Suprapubic skin (tissue), 4 donors: ENCODE measurements around the gene RNF138. TPM values are rescaled to one million over a fixed set of nuclear protein-coding genes. Genes with fewer than 3 reads are reported as not detected.

Experiments used
- DNase-seq, 2 donors: peaks; one replicate each; pipeline ENCODE4 v3.0.0-alpha.2; 2019; ENCODE audit warnings: low spot score in 2 of 2
- H3K27ac ChIP-seq: fragments of 200-600 bp; sonication (generic); one replicate; pipeline ENCODE4 v1.5.1; 2019
- H3K27me3 ChIP-seq: fragments of 200-600 bp; sonication (generic); one replicate; pipeline ENCODE4 v1.5.1; 2019
- H3K36me3 ChIP-seq: fragments of 200-600 bp; sonication (generic); one replicate; pipeline ENCODE4 v1.5.1; 2019
- H3K4me1 ChIP-seq: fragments of 200-600 bp; sonication (generic); one replicate; pipeline ENCODE4 v1.5.1; 2019
- H3K4me3 ChIP-seq: fragments of 200-600 bp; sonication (generic); one replicate; pipeline ENCODE4 v1.5.1; 2019; ENCODE audit warnings: mild to moderate bottlenecking
- H3K9me3 ChIP-seq: fragments of 200-600 bp; sonication (generic); one replicate; pipeline ENCODE4 v1.5.1; 2019
- CTCF ChIP-seq, 2 donors: fragments of 200-600 bp in 1 of 2; fragments of 450-650 bp in 1 of 2; sonication (generic) in 1 of 2; IDR thresholded peaks; one replicate each; pipeline ENCODE4 v1.5.1; 2016 to 2019; ENCODE audit warnings: antibody characterized with exemption in 2 of 2, mild to moderate bottlenecking in 1 of 2, moderate library complexity in 1 of 2
- EP300 ChIP-seq: sonication (generic); formaldehyde crosslinking; IDR thresholded peaks from one replicate; pipeline ENCODE4 v1.6.1; 2017; ENCODE audit warnings: antibody characterized with exemption
- POLR2A ChIP-seq, 2 donors: fragments of 450-650 bp; IDR thresholded peaks; one replicate each; pipeline ENCODE4 v1.6.1; 2017; ENCODE audit warnings: antibody characterized with exemption in 2 of 2, mild to moderate bottlenecking in 2 of 2, moderate library complexity in 2 of 2
- POLR2AphosphoS5 ChIP-seq, 3 donors: sonication (generic); formaldehyde crosslinking; IDR thresholded peaks; one replicate each; pipeline ENCODE4 v1.6.1; 2017; ENCODE audit warnings: antibody characterized with exemption in 3 of 3
- WGBS: methylation state at CpG from one replicate; pipeline ENCODE4 v1.1.5; 2018; 5-methylcytosine and 5-hydroxymethylcytosine counted together
- total RNA-seq, 4 donors: library from RNA; depleted of rRNA; stranded (reverse); fragments of >200 nt; gene quantifications; one replicate each; pipeline ENCODE4 v1.1.0, GENCODE V29; 2016

RNF138 gene
- total RNA-seq, 4 donors from 2014 or later, result 14.4 to 28.6 (median 19.5) TPM

- H3K27ac ChIP-seq, result no peak overlapping the region
- no peaks in the 10 kb centered on the region for H3K27me3 ChIP-seq
- no peaks in the 10 kb centered on the region for H3K36me3 ChIP-seq
- WGBS, result 85% methylated on average over 3 of the region's 3 CpGs
- no peaks in the 10 kb centered on the region for H3K4me1 ChIP-seq
- no peak for TF ChIP-seq POLR2AphosphoS5 (IDR thresholded peaks at IDR 0.05)
- TF ChIP-seq EP300, result no peak
- TF ChIP-seq CTCF (IDR thresholded peaks at IDR 0.05), result no peak
- TF ChIP-seq POLR2A (IDR thresholded peaks at IDR 0.05), result no peak
- H3K9me3 ChIP-seq, result no peaks in the 10 kb centered on the region
- DNase-seq, result no peak
- H3K4me3 ChIP-seq, result no peak overlapping the region
These were observed 34.9 kb upstream of the RNF138 start for GRCh38 chr18:32056613-32057358.

GRCh38 chr18:32057624-32058165 is 34.0 kb upstream of the RNF138 start:
- no peak overlapping the region for H3K27ac ChIP-seq
- H3K4me1 ChIP-seq, result no peaks in the 10 kb centered on the region
- H3K36me3 ChIP-seq, result no peaks in the 10 kb centered on the region
- DNase-seq, result no peak
- H3K9me3 ChIP-seq, result no peaks in the 10 kb centered on the region
- H3K4me3 ChIP-seq, result no peak overlapping the region
- 92% methylated on average over 7 of the region's 7 CpGs for WGBS
- H3K27me3 ChIP-seq, result no peaks in the 10 kb centered on the region
- TF ChIP-seq POLR2AphosphoS5 (IDR thresholded peaks at IDR 0.05) (no peak), EP300 (no peak), POLR2A (IDR thresholded peaks at IDR 0.05) (no peak), CTCF (IDR thresholded peaks at IDR 0.05) (no peak)

DNA sequence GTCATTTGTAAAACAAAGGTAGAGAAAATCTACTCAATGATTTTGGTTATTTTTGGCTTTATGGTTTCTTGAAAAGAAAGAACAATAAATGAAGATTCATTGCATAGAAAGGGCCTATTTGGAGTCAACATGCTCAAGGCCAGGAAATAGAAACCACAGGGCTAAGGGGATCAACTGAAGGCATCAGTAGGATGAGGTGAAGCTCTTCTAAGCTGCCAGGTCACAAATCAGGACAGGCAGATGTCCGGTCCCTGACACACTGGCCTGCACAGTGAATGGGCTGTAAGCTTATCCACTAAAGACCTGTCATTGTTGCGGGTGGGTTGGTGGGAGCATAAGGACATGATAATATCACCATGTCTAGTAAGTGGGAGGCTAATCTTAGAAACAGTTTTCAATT is 31.6 kb upstream of the RNF138 start:
- WGBS, result 79% methylated on average over 2 of the region's 2 CpGs
- H3K27me3 ChIP-seq, result no peaks in the 10 kb centered on the region
- H3K4me1 ChIP-seq, result no peaks in the 10 kb centered on the region
- H3K4me3 ChIP-seq, result no peak overlapping the region
- DNase-seq, result no peak
- H3K27ac ChIP-seq, result no peak overlapping the region
- no peaks in the 10 kb centered on the region for H3K9me3 ChIP-seq
- no peaks in the 10 kb centered on the region for H3K36me3 ChIP-seq
- no peak for TF ChIP-seq CTCF (IDR thresholded peaks at IDR 0.05)
- no peak for TF ChIP-seq EP300

DNA sequence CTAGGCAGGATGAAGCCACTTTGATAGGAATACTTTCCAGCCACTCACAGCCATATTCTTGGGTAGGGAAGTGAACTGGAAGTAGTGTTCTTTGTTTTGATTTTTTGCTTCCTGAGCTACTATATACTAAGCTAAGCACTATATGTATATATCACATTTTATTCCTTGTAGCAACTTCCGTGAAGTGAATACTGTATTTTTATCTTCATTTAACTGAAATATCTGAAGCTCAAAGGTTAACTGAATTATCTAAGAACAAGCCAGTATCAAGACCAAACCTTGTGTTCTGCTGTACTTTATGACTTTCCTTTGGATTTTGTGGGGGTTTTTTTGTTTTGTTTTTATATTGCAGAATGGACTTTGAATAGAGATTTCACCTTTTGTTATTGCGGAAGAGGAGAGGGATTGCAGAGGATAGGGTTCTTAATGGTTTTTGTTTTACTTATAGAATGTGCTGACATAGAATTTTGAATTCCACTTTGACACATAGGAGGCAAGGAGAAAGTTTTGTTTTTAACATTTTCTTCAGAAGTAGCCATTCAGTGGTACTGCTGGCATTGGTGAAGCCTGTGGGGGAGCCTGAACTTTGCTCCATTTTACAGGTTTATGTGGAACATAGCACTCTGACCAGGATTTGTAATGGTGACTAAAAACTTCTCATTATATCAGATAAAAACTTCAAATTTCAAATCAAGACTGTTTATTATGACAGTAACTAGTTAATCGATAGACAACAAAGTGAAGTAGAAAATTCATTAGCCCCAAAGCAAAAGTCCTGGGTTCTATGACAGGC is 24.1 kb upstream of the RNF138 start:
- H3K27ac ChIP-seq, result no peak overlapping the region
- TF ChIP-seq CTCF (IDR thresholded peaks at IDR 0.05), result no peak
- no peak for TF ChIP-seq EP300
- no peak for TF ChIP-seq POLR2AphosphoS5 (IDR thresholded peaks at IDR 0.05)
- no peak for TF ChIP-seq POLR2A (IDR thresholded peaks at IDR 0.05)
- DNase-seq, result no peak
- 95% methylated on average over 3 of the region's 3 CpGs for WGBS
- no peak overlapping the region for H3K4me3 ChIP-seq
- no peaks in the 10 kb centered on the region for H3K27me3 ChIP-seq
- no peaks in the 10 kb centered on the region for H3K4me1 ChIP-seq
- peaks cover 10% of the 10 kb centered on the region for H3K36me3 ChIP-seq
- no peaks in the 10 kb centered on the region for H3K9me3 ChIP-seq

DNA sequence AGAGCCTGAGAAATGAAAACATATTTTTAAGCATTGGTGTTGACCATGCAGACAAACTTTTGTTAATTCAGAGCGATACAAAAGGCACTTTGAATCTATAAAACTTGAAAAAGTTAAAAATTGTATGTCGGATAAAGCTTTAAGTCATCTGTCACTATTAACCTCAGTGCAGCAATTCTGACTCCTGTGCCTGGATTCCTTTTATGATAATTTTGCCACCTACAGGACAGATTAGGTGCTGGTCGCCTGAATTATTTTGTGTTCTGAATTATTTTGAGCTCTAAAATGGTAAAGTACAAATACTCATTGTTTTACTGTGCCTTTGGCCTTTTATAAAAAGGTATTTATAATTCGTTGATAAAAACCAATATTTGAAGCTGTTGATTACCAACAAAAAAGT is 19.4 kb upstream of the RNF138 start:
- no peak overlapping the region for H3K4me3 ChIP-seq
- H3K27ac ChIP-seq, result no peak overlapping the region
- no peaks in the 10 kb centered on the region for H3K4me1 ChIP-seq
- H3K9me3 ChIP-seq, result no peaks in the 10 kb centered on the region
- no peak for DNase-seq
- no peaks in the 10 kb centered on the region for H3K27me3 ChIP-seq
- peaks cover 4% of the 10 kb centered on the region for H3K36me3 ChIP-seq
- TF ChIP-seq POLR2A (IDR thresholded peaks at IDR 0.05) (no peak), CTCF (IDR thresholded peaks at IDR 0.05) (no peak), EP300 (no peak), POLR2AphosphoS5 (IDR thresholded peaks at IDR 0.05) (no peak)
- WGBS, result 59% methylated on average over 4 of the region's 4 CpGs
